ENCODE measurements around the gene PPP1R2. TPM values are rescaled to one million over a fixed set of nuclear protein-coding genes. Genes with fewer than 3 reads are reported as not detected.

PPP1R2 gene
- total RNA-seq, 2 donors from 2014 or later: 55.6 to 69.0 TPM

DNA sequence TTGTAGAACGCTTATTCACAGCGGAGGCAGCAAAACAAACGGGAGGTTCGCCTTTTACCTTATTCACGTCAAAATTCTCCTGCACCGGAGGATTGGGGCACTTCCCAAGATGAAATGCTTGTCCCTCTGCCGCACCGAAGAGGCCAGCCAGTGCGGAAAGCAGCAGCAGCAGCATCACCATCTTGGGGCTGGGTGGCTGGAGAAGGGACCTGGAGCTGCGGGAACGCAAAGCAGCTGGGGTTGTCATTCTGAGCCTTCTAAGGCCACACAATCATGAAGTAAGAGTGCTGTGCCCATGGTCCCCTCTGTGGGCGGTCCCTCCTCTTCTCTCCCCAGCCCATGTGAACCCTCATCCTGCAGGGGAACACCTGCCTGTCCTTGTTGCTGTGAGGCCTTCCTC lies 36.2 kb upstream of the PPP1R2 start:
- no peaks in the 10 kb centered on the region for H3K27me3 ChIP-seq (replicated peaks; ENCODE audit: insufficient read depth)
- H3K36me3 ChIP-seq: no peaks in the 10 kb centered on the region
- H3K9me3 ChIP-seq: no peaks in the 10 kb centered on the region
- TF ChIP-seq, protein P1, sequence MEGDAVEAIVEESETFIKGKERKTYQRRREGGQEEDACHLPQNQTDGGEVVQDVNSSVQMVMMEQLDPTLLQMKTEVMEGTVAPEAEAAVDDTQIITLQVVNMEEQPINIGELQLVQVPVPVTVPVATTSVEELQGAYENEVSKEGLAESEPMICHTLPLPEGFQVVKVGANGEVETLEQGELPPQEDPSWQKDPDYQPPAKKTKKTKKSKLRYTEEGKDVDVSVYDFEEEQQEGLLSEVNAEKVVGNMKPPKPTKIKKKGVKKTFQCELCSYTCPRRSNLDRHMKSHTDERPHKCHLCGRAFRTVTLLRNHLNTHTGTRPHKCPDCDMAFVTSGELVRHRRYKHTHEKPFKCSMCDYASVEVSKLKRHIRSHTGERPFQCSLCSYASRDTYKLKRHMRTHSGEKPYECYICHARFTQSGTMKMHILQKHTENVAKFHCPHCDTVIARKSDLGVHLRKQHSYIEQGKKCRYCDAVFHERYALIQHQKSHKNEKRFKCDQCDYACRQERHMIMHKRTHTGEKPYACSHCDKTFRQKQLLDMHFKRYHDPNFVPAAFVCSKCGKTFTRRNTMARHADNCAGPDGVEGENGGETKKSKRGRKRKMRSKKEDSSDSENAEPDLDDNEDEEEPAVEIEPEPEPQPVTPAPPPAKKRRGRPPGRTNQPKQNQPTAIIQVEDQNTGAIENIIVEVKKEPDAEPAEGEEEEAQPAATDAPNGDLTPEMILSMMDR (IDR thresholded peaks at IDR 0.05): no peak
- ATAC-seq (ENCODE audit: insufficient number of reproducible peaks, low FRiP score, low read depth) (no peak), DNase-seq (ENCODE audit: low spot score) (no peak)
- H3K4me3 ChIP-seq: no peak overlapping the region
- H3K4me1 ChIP-seq (ENCODE audit: control insufficient read depth in 1 of 2, low read depth in 2 of 2): no peaks in the 10 kb centered on the region
- no peak overlapping the region for H3K27ac ChIP-seq

DNA sequence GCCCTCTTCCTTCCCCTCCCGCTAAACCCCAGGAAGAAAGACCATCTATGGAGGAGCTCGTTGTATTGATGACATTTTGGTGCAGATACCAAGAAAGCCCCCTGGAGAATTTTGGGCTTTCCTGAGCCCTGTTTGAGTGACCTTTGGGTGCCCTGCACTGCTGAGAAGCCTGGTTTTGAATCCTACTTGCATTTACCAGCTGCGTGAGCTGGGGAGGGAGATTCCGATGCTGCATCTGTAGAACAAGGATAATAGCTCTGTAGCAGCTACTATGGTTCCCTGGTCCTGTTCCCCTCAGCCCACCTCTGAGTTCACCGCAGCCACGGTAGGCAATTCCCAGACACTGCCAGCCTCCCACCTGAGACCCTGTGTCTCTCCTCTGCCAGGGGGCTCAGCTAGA lies 35.4 kb upstream of the PPP1R2 start:
- TF ChIP-seq, protein P1 (IDR thresholded peaks at IDR 0.05): no peak
- H3K27ac ChIP-seq: no peak overlapping the region
- DNase-seq (ENCODE audit: low spot score) (no peak), ATAC-seq (ENCODE audit: insufficient number of reproducible peaks, low FRiP score, low read depth) (no peak)
- H3K4me3 ChIP-seq: no peak overlapping the region
- H3K9me3 ChIP-seq: no peaks in the 10 kb centered on the region
- H3K4me1 ChIP-seq (ENCODE audit: control insufficient read depth in 1 of 2, low read depth in 2 of 2): no peaks in the 10 kb centered on the region
- H3K27me3 ChIP-seq (replicated peaks; ENCODE audit: insufficient read depth): no peaks in the 10 kb centered on the region
- no peaks in the 10 kb centered on the region for H3K36me3 ChIP-seq

DNA sequence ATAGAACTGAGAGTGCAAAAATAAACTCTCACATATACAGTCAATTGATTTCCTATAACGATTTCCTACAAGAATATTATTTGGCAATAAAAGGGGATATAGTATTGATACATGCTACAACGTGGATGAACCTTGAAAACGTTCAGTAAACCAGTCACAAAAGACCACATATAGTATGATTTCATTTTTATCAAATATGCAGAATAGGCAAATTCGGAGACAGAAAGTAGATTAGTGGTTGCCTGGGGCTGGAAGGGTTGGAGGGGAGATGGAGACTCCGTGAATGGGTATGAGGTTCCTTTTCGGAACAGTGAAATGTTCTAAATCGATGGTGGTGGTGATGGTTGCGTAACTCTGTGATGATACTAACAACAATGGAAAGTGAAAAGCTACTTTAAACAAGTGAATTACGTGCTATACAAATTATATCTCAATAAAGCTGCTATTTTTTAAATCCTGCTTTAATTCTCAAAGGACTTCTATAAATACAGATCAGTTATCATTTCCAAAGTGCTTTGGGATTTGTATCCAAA lies 34.6 kb upstream of the PPP1R2 start:
- DNase-seq (ENCODE audit: low spot score) (no peak), ATAC-seq (ENCODE audit: insufficient number of reproducible peaks, low FRiP score, low read depth) (no peak)
- no peaks in the 10 kb centered on the region for H3K9me3 ChIP-seq
- H3K36me3 ChIP-seq: no peaks in the 10 kb centered on the region
- H3K27me3 ChIP-seq (replicated peaks; ENCODE audit: insufficient read depth): no peaks in the 10 kb centered on the region
- H3K4me1 ChIP-seq (ENCODE audit: control insufficient read depth in 1 of 2, low read depth in 2 of 2): no peaks in the 10 kb centered on the region
- TF ChIP-seq, protein P1 (IDR thresholded peaks at IDR 0.05): no peak
- no peak overlapping the region for H3K27ac ChIP-seq
- H3K4me3 ChIP-seq: no peak overlapping the region

DNA sequence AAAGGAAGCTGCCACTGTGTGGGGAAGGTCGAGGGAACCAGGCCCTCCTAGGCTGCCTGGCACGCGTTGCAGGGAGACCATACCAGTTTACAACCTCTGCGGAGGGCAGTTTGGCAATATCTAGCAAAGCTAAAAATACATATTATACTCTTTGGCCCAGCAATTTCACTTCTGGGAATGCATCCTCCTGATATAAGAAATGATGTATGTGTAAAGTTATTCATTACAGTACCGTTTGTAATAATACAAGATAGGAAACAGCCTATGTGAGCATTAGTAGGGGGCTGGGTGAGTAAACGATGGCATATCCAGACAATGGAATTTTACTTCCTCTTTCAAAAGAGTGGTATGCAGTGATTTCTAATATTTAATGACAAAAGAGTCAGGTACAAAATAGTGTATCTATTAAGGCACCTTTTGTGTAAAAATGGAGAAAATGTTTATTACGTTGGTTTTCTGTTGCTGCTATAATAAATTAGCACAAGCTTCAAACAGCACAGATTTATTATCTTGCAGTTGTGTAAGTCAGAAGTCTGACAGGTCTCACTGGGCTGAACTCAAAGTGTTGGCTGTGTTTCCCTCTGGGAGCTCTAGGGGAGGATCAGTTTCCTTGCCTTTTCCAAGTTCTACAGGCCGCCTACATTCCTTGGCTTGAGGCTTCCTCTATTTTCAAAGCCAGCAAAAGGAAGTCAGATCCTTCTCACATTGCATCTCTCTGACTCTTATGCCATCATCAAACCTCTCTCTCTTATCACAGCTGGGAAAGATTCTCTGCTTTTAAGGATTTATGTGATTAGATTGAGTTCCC lies 31.6 kb upstream of the PPP1R2 start:
- H3K36me3 ChIP-seq: no peaks in the 10 kb centered on the region
- no peaks in the 10 kb centered on the region for H3K27me3 ChIP-seq (replicated peaks; ENCODE audit: insufficient read depth)
- H3K4me1 ChIP-seq (ENCODE audit: control insufficient read depth in 1 of 2, low read depth in 2 of 2): no peaks in the 10 kb centered on the region
- TF ChIP-seq, protein P1 (IDR thresholded peaks at IDR 0.05): no peak
- H3K4me3 ChIP-seq: no peak overlapping the region
- ATAC-seq (ENCODE audit: insufficient number of reproducible peaks, low FRiP score, low read depth): no peak
- no peak overlapping the region for H3K27ac ChIP-seq
- no peak for DNase-seq (ENCODE audit: low spot score)
- no peaks in the 10 kb centered on the region for H3K9me3 ChIP-seq

DNA sequence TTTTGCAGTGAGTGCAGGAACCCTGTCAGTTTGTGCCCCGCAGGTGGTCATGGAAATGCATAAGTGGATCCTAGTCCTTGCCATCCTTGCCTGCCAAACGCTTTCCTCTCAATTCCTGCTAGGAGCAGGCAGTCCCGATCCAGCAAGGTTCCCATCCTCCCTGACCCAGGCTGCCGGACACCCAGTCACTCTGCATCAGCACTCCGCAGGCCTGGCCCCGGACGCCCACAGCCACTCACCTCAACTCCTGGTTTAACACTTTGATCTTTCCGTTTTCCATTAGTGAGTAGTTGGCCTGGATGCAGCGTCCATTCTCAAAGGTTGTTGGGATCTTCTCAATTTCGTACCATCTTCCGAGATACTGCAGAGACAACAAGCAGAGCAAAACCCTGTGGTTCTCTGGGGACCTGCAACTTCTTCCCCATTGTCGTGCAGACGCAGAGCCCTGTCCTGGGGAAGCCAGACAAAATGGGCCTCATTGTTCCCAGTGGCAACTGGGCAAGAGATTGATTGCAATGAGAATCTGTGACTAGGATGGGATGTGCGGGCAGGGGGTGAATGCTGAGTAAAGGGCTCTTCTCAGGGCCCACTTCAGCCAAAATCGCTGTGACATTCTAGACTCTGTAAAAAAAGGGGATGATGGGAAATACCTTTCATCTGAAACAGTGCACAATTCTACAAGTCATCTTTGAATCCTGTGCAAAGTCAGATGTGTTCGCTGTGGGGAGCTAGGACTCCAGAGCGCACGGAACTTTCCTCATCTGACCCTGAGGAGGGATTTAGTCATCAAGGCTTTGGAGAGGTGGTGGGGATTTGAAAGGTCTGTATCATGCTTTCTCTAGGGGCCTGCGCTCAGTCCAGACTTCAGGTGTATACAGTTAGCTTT lies 30.7 kb upstream of the PPP1R2 start:
- TF ChIP-seq, protein P1 (IDR thresholded peaks at IDR 0.05): no peak
- ATAC-seq (ENCODE audit: insufficient number of reproducible peaks, low FRiP score, low read depth) (no peak), DNase-seq (ENCODE audit: low spot score) (no peak)
- no peak overlapping the region for H3K4me3 ChIP-seq
- H3K27me3 ChIP-seq (replicated peaks; ENCODE audit: insufficient read depth): no peaks in the 10 kb centered on the region
- no peaks in the 10 kb centered on the region for H3K9me3 ChIP-seq
- no peaks in the 10 kb centered on the region for H3K36me3 ChIP-seq
- no peak overlapping the region for H3K27ac ChIP-seq
- H3K4me1 ChIP-seq (ENCODE audit: control insufficient read depth in 1 of 2, low read depth in 2 of 2): no peaks in the 10 kb centered on the region

Measured in thoracic aorta (tissue), 2 donors.